Skeletal muscle tissue (tissue), 5 donors: Measurements from ENCODE around the gene HRG. TPM values are rescaled to one million over a fixed set of nuclear protein-coding genes. Genes with fewer than 3 reads are reported as not detected.

Experiments
- H3K27ac ChIP-seq: one replicate; pipeline ENCODE4 v1.7.0; 2013; ENCODE audit warnings: mild to moderate bottlenecking, low read depth, low read length, inconsistent platforms
- H3K27me3 ChIP-seq, 3 donors: one replicate each; pipeline ENCODE4 v1.7.0; 2013; ENCODE audit warnings: low read length in 3 of 3; ENCODE audit not compliant: control insufficient read depth in 3 of 3, insufficient read depth in 3 of 3
- H3K36me3 ChIP-seq, 3 donors: one replicate each; pipeline ENCODE4 v1.7.0; 2013; ENCODE audit warnings: low read length in 3 of 3; ENCODE audit not compliant: control insufficient read depth in 3 of 3, insufficient read depth in 3 of 3
- H3K4me1 ChIP-seq, 3 donors: one replicate each; pipeline ENCODE4 v1.7.0; 2013; ENCODE audit warnings: low read length in 3 of 3, mild to moderate bottlenecking in 3 of 3; ENCODE audit not compliant: control insufficient read depth in 3 of 3, insufficient read depth in 3 of 3
- H3K4me3 ChIP-seq, 3 donors: one replicate each; pipeline ENCODE4 v1.7.0; 2013; ENCODE audit warnings: low read length in 3 of 3
- H3K9ac ChIP-seq, 3 donors: one replicate each; pipeline ENCODE4 v1.7.0; 2013; ENCODE audit warnings: low read length in 3 of 3, mild to moderate bottlenecking in 3 of 3, moderate library complexity in 2 of 3, low read depth in 1 of 3
- H3K9me3 ChIP-seq, 3 donors: one replicate each; pipeline ENCODE4 v1.7.0; 2013; ENCODE audit warnings: low read length in 3 of 3; ENCODE audit not compliant: control insufficient read depth in 3 of 3
- small RNA-seq: library from RNA; depleted of rRNA; stranded (forward); fragments of <200 nt; gene quantifications from one replicate; pipeline ENCODE3, GENCODE V24; 2014
- total RNA-seq: library from RNA; depleted of rRNA; stranded (reverse); fragments of >200 nt; gene quantifications from one replicate; pipeline ENCODE4 v1.2.3, GENCODE V29; 2014
- donor health status: Osteomylitis.

Gene HRG
- total RNA-seq, 1 donor from 2014 or later = not detected

DNA sequence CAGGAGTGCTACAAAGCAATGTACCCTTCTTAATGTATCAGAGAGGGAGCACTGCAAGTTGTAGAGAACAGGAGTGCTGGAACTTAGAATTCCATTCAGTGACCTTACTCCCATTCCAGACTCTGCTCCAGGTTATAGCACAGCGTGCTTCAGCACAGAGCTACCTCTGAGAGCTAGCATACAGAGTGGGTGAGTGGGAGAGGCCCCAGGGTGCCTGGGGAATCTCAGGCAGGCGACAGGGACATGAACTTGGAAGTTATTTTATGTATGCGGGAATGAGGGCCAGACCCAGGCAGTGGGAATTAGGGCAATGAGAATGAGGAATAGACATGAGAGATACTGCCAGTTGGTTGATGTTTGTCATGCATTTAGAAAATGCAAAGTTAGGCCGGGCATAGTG lies 47.7 kb downstream of the HRG start:
- no peaks in the 10 kb centered on the region for H3K4me1 ChIP-seq

DNA sequence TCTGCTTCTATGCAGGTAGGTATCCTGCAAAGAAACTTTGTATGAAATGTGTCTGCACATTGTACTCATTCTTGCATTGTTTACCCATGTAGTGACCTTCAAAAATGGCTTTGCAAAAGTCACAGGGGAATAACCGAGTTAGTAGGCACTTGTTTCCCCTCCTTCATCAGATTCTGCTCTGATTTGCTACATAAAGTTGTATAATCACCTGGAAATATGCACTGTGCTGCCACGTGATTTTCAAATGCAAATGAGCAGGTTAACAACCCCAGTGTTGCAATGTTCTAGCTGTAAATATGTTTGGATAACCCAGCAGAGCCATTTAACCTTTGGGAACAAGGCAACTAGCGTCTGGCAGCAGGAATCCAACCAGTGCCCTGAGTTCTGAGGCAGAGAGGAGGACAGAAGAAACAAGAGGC lies 51.2 kb downstream of the HRG start, which contains the start of gene KNG1:
Gene KNG1, plus strand, starts transcription at position 321 of the 419 bp plus-strand sequence. CDS start 184 bp downstream, outside the sequence.
- no peak within 1 kb of the TSS for H3K4me3 ChIP-seq
- no peaks in the 10 kb centered on the region for H3K36me3 ChIP-seq
- H3K27ac ChIP-seq = no peak within 1 kb of the TSS
- no peak within 1 kb of the TSS for H3K9ac ChIP-seq
- H3K9me3 ChIP-seq = no peaks in the 10 kb centered on the region
- no peaks in the 10 kb centered on the region for H3K4me1 ChIP-seq
- H3K27me3 ChIP-seq = no peaks in the 10 kb centered on the region

More for the DNA sequence above, 47.7 kb downstream of the HRG start:
- H3K4me3 ChIP-seq = no peak overlapping the region
- H3K36me3 ChIP-seq = no peaks in the 10 kb centered on the region
- no peaks in the 10 kb centered on the region for H3K9me3 ChIP-seq
- no peak overlapping the region for H3K9ac ChIP-seq
- H3K27ac ChIP-seq = no peak overlapping the region
- H3K27me3 ChIP-seq = no peaks in the 10 kb centered on the region

DNA sequence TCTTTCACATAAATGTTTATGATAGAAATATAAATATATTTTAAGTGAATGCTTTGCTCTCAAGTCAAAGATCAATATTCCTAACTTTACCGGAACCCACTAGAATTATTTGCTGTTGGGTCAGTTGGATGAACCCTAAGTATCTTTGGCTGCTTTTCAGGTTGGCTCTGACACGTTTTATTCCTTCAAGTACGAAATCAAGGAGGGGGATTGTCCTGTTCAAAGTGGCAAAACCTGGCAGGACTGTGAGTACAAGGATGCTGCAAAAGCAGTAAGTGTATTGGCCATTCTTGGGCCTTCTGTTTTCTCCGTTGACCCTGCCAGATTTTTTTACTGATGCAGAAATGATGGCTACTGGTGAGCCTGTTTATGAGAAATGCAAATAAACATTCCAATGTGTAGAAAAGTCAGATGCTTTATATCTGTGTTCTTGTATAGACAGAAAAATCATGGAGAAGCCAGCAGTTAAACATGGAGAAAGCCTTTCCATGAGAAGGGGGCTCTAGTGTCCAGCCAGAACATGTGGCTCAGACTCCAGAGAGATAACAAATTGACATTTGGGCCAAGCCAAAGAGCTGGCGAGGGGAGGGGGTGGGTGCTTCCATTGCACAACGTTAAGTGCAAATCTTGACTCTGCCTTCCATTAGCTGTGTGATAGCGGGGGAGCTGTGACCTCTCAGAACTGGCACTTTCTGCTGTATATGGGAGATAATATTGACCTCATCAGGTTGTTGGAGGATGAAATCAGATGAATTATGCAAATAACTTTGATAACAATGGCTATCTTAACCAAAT lies 54.3 kb downstream of the HRG start:
- no peaks in the 10 kb centered on the region for H3K9me3 ChIP-seq
- H3K4me1 ChIP-seq = no peaks in the 10 kb centered on the region
- H3K9ac ChIP-seq = no peak overlapping the region
- H3K36me3 ChIP-seq = no peaks in the 10 kb centered on the region
- no peak overlapping the region for H3K4me3 ChIP-seq
- H3K27ac ChIP-seq = no peak overlapping the region
- H3K27me3 ChIP-seq = no peaks in the 10 kb centered on the region

DNA sequence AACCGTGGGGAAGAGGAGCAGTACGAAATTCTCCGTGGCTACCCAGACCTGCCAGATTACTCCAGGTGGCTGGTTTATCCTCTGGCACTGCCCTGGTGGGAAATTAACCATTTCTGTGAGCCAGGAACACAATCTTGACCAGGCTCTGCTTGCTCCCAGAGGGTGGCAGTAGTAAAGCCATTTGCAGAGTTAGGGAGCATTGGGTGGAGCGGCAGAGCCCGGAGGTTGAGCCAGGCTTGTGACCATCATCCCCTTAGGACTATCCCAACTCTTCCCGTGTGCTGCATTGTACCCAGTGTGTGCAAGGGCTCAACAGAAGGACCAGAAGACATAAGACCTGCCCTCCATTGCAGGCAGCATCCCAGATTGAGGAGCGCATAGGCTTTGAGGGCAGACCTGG lies 56.6 kb downstream of the HRG start:
- H3K9me3 ChIP-seq = no peaks in the 10 kb centered on the region
- no peak overlapping the region for H3K27ac ChIP-seq
- H3K9ac ChIP-seq = no peak overlapping the region
- no peaks in the 10 kb centered on the region for H3K27me3 ChIP-seq
- H3K36me3 ChIP-seq = no peaks in the 10 kb centered on the region
- no peaks in the 10 kb centered on the region for H3K4me1 ChIP-seq
- no peak overlapping the region for H3K4me3 ChIP-seq

DNA sequence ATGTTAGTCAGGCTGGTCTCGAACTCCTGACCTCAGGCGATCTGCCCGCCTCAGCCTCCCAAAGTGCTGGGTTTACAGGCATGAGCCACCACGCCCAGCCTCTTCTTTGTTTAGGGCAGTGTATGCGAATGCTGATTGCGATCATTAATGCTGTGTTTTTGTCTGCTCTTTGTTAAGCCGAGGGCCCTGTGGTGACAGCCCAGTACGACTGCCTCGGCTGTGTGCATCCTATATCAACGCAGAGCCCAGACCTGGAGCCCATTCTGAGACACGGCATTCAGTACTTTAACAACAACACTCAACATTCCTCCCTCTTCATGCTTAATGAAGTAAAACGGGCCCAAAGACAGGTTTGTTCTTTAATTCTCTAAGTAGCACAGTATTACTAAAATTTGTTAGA lies 59.1 kb downstream of the HRG start:
- Histone ChIP-seq H3K27me3 (no peaks in the 10 kb centered on the region), H3K27ac (no peak overlapping the region), H3K4me1 (no peaks in the 10 kb centered on the region), H3K9me3 (no peaks in the 10 kb centered on the region), H3K4me3 (no peak overlapping the region), H3K9ac (no peak overlapping the region), H3K36me3 (no peaks in the 10 kb centered on the region)

Small RNA genes within 50 kb of the gene (small RNA-seq; reads per million reads assigned to genes)
- not detected for gene RF00017

Other genes starting within 250 kb of the HRG start
- gene CRYGS, start 121.6 kb upstream of the HRG start, total RNA-seq = 1.0 TPM
- 14.6 TPM for gene TBCCD1, start 98.7 kb upstream of the HRG start, total RNA-seq
- 24.5 TPM for gene DNAJB11, start 95.3 kb upstream of the HRG start, total RNA-seq
- gene AHSG, start 53.0 kb upstream of the HRG start, total RNA-seq = 0.52 TPM
- not detected for gene FETUB, start 25.6 kb upstream of the HRG start, total RNA-seq
- 0.52 TPM for gene KNG1, start 51.3 kb downstream of the HRG start, total RNA-seq
- 795 TPM for gene EIF4A2, start 117.6 kb downstream of the HRG start, total RNA-seq
- gene RFC4, start 140.5 kb downstream of the HRG start, total RNA-seq = 23.5 TPM
- gene ADIPOQ, start 176.7 kb downstream of the HRG start, total RNA-seq = 16.7 TPM